ENCODE results near the gene SLC17A3.

- no peak for TF ChIP-seq USF1 (IDR thresholded peaks at IDR 0.05; ENCODE audit: borderline replicate concordance, extremely low read length, insufficient read depth, low read depth, low read length)
- no peak for TF ChIP-seq POLR2A (IDR thresholded peaks at IDR 0.05; ENCODE audit: low read depth, low read length)
- no peak for TF ChIP-seq CTCF (IDR thresholded peaks at IDR 0.05 in 2 of 3, conservative IDR thresholded peaks at IDR 0.05 in 1 of 3; ENCODE audit: control insufficient read depth in 2 of 3, extremely low read depth in 1 of 3, insufficient read depth in 1 of 3, low read depth in 3 of 3, low read length in 3 of 3)
- TF ChIP-seq GATAD2B (conservative IDR thresholded peaks at IDR 0.05; ENCODE audit: low read depth) = no peak
- TF ChIP-seq RCOR1 (conservative IDR thresholded peaks at IDR 0.05; ENCODE audit: low read depth, low read length) = no peak
- TF ChIP-seq STAT3 (IDR thresholded peaks at IDR 0.05; ENCODE audit: low read depth, low read length) = no peak
- no peak for TF ChIP-seq CBX5 (IDR thresholded peaks at IDR 0.05; ENCODE audit: low read depth)
- no peak for TF ChIP-seq SKIL (IDR thresholded peaks at IDR 0.05; ENCODE audit: low read depth, poor library complexity, severe bottlenecking)
- TF ChIP-seq NRF1 (conservative IDR thresholded peaks at IDR 0.05; ENCODE audit: low read depth, low read length) = no peak
- TF ChIP-seq EED (IDR thresholded peaks at IDR 0.05; ENCODE audit: low read depth) = no peak
Measured at GRCh38 chr6:25842526-25842925, 31.5 kb downstream of the SLC17A3 start.
